Measurements from ENCODE around the gene TEKT5. TPM values are rescaled to one million over a fixed set of nuclear protein-coding genes. Genes with fewer than 3 reads are reported as not detected.

TEKT5 gene
- total RNA-seq, 1 donor from 2014 or later: 0.07 TPM

DNA sequence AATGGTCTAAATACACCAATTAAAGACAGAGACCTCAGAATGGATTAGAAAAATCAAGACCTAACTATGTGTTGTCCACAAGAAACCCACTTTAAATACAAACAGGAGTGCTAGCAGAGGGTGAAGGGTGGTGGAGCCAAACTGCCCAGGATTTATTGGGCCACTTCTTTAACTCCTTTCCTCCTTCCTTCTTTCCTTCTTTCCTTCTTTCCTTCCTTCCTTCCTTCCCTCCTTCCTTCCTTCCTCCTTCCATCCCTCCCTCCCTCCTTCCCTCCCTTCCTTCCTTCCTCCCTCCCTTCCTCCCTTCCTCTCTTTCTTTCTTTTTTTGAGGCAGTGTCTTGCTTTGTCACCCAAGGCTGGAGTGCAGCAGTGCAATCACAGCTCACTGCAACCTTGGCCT, 80.0 kb downstream of the TEKT5 start:
- Mint-ChIP-seq H3K4me3 (no peak overlapping the region), H3K4me1 (peaks cover 28% of the 10 kb centered on the region), H3K36me3 (no peaks in the 10 kb centered on the region), H3K27ac (no peak overlapping the region), H3K9me3 (no peaks in the 10 kb centered on the region), H3K27me3 (ENCODE audit: insufficient read depth, low read depth) (no peaks in the 10 kb centered on the region)
- peaks cover 7% of the 10 kb centered on the region for H3K27me3 ChIP-seq
- no peak overlapping the region for H2AFZ ChIP-seq (replicated peaks)
- no peaks in the 10 kb centered on the region for H3F3A ChIP-seq (ENCODE audit: low read depth)
- H3K4me3 ChIP-seq: no peak overlapping the region
- no peaks in the 10 kb centered on the region for H3K9me3 ChIP-seq (ENCODE audit: low read depth)
- no peaks in the 10 kb centered on the region for H4K20me1 ChIP-seq (ENCODE audit: low read depth)
- peaks cover 19% of the 10 kb centered on the region for H3K4me1 ChIP-seq
- no peak overlapping the region for H3K27ac ChIP-seq
- H3K9ac ChIP-seq: no peak overlapping the region
- no peaks in the 10 kb centered on the region for H3K79me2 ChIP-seq (ENCODE audit: low read depth)
- H3K4me2 ChIP-seq: no peak overlapping the region
- DNase-seq (ENCODE audit: low spot score): no peak
- TF ChIP-seq EZH2 (IDR thresholded peaks at IDR 0.05): no peak
- TF ChIP-seq, protein P1, sequence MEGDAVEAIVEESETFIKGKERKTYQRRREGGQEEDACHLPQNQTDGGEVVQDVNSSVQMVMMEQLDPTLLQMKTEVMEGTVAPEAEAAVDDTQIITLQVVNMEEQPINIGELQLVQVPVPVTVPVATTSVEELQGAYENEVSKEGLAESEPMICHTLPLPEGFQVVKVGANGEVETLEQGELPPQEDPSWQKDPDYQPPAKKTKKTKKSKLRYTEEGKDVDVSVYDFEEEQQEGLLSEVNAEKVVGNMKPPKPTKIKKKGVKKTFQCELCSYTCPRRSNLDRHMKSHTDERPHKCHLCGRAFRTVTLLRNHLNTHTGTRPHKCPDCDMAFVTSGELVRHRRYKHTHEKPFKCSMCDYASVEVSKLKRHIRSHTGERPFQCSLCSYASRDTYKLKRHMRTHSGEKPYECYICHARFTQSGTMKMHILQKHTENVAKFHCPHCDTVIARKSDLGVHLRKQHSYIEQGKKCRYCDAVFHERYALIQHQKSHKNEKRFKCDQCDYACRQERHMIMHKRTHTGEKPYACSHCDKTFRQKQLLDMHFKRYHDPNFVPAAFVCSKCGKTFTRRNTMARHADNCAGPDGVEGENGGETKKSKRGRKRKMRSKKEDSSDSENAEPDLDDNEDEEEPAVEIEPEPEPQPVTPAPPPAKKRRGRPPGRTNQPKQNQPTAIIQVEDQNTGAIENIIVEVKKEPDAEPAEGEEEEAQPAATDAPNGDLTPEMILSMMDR (IDR thresholded peaks at IDR 0.05): no peak
- no peak for TF ChIP-seq EZH2phosphoT487 (IDR thresholded peaks at IDR 0.05)
- no peaks in the 10 kb centered on the region for H3K36me3 ChIP-seq

DNA sequence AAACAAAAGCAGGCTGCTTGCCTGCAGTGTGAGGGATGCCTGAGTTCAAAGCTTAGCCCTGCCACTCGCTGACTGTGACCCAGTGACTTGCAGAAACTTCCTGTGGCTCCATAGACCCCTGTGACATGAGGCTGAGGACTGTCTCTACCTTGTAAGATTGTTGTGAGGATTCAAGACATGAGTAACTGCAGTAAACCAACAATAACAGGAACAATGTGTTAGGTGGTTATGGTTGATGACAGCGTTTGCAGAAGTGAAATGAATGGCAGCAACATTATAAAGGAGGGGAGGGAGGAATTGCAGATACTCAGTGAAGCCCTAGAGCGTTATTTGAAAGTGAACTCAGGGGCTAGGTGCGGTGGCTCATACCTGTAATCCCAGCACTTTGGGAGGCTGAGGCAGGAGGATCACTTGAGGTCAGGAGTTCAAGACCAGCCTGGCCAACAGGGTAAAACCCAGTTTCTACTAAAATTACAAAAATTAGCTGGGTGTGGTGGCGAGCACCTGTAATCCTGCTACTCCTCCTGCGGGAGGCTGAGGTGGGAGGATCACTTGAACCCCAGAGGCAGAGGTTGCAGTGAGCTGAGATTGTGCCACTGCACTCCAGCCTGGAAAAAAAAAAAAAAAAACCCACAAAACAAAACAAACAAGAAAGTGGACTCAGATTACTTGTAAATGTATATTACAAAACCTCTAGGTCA, 80.8 kb downstream of the TEKT5 start:
- H3K4me2 ChIP-seq: no peak overlapping the region
- TF ChIP-seq EZH2 (IDR thresholded peaks at IDR 0.05) (no peak), EZH2phosphoT487 (IDR thresholded peaks at IDR 0.05) (no peak)
- TF ChIP-seq, protein P1 (IDR thresholded peaks at IDR 0.05): no peak
- no peaks in the 10 kb centered on the region for H3K79me2 ChIP-seq (ENCODE audit: low read depth)
- no peak overlapping the region for H3K4me3 ChIP-seq
- no peaks in the 10 kb centered on the region for H3K27me3 Mint-ChIP-seq (ENCODE audit: insufficient read depth, low read depth)
- no peak overlapping the region for H3K27ac ChIP-seq
- no peaks in the 10 kb centered on the region for H3F3A ChIP-seq (ENCODE audit: low read depth)
- H3K4me3 Mint-ChIP-seq: no peak overlapping the region
- no peaks in the 10 kb centered on the region for H3K36me3 ChIP-seq
- no peaks in the 10 kb centered on the region for H3K9me3 ChIP-seq (ENCODE audit: low read depth)
- H3K4me1 ChIP-seq: peaks cover 17% of the 10 kb centered on the region
- no peak for DNase-seq (ENCODE audit: low spot score)
- H3K36me3 Mint-ChIP-seq: no peaks in the 10 kb centered on the region
- H3K9ac ChIP-seq: no peak overlapping the region
- H3K9me3 Mint-ChIP-seq: no peaks in the 10 kb centered on the region
- H3K27ac Mint-ChIP-seq: no peak overlapping the region
- H3K4me1 Mint-ChIP-seq: peaks cover 34% of the 10 kb centered on the region
- H3K27me3 ChIP-seq: peaks cover 2% of the 10 kb centered on the region
- H4K20me1 ChIP-seq (ENCODE audit: low read depth): no peaks in the 10 kb centered on the region
- no peak overlapping the region for H2AFZ ChIP-seq (replicated peaks)

DNA sequence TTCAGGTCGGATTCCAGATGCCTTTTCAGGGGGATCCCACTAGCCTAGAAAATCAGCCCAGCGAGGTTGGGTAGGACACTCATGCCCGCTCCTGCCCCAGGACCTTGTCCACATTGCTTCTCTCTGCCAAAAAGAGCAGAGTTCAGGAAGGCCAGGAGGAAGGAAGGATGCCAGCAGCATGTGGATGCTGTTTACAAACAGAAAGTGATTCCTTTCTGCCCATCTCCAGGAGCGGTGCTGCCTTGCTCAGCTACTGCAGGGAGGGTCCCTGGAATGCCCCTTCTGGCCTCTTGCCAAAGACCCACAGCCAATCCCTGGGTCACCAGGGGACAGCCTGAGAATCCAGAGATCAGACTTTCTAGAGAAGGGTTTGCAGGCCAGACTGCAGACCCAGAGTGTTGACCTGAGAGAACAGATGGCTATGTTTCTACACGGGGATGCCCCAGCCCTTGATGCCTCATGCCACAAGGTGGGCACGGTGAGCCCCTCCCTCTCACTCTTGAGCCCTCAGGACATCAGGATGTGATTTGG, 82.0 kb downstream of the TEKT5 start:
- no peaks in the 10 kb centered on the region for H3K79me2 ChIP-seq (ENCODE audit: low read depth)
- no peak overlapping the region for H2AFZ ChIP-seq (replicated peaks)

More for the DNA sequence above, 82.0 kb downstream of the TEKT5 start:
- H3K27ac Mint-ChIP-seq: peak overlapping the region; percentile 53
- TF ChIP-seq EZH2 (IDR thresholded peaks at IDR 0.05) (no peak), EZH2phosphoT487 (IDR thresholded peaks at IDR 0.05) (no peak)
- TF ChIP-seq, protein P1 (IDR thresholded peaks at IDR 0.05): no peak
- no peaks in the 10 kb centered on the region for H3K27me3 Mint-ChIP-seq (ENCODE audit: insufficient read depth, low read depth)
- H3K9ac ChIP-seq: no peak overlapping the region
- no peaks in the 10 kb centered on the region for H3F3A ChIP-seq (ENCODE audit: low read depth)
- H3K9me3 ChIP-seq (ENCODE audit: low read depth): no peaks in the 10 kb centered on the region
- H3K9me3 Mint-ChIP-seq: no peaks in the 10 kb centered on the region
- H3K36me3 Mint-ChIP-seq: no peaks in the 10 kb centered on the region
- H3K27ac ChIP-seq: no peak overlapping the region
- no peaks in the 10 kb centered on the region for H4K20me1 ChIP-seq (ENCODE audit: low read depth)
- H3K4me3 Mint-ChIP-seq: no peak overlapping the region
- H3K4me3 ChIP-seq: no peak overlapping the region
- no peaks in the 10 kb centered on the region for H3K36me3 ChIP-seq
- DNase-seq (ENCODE audit: low spot score): no peak
- peaks cover 17% of the 10 kb centered on the region for H3K4me1 ChIP-seq
- H3K4me1 Mint-ChIP-seq: peaks cover 27% of the 10 kb centered on the region
- H3K27me3 ChIP-seq: no peaks in the 10 kb centered on the region
- no peak overlapping the region for H3K4me2 ChIP-seq
